ACC112 (cell line): ENCODE measurements around the gene SMARCB1.

Source experiments
- H2AFZ ChIP-seq: fragments of 200-600 bp; sonication (generic); one replicate; pipeline ENCODE4 v1.6.0; 2017; ENCODE audit warnings: antibody characterized with exemption, low read length; ENCODE audit not compliant: unreplicated experiment
- H3K27ac ChIP-seq: fragments of 200-600 bp; sonication (generic); 2 replicates; pipeline ENCODE4 v1.5.1; 2014; ENCODE audit warnings: low read depth, mild to moderate bottlenecking, antibody characterized with exemption, low read length, moderate library complexity
- H3K27me3 ChIP-seq: fragments of 200-600 bp; sonication (generic); 2 replicates; pipeline ENCODE4 v1.6.1; 2014; ENCODE audit warnings: mild to moderate bottlenecking, antibody characterized with exemption, low read length, moderate library complexity, mixed read lengths; ENCODE audit not compliant: insufficient read depth
- H3K36me3 ChIP-seq: fragments of 200-600 bp; sonication (generic); 2 replicates; pipeline ENCODE4 v1.6.1; 2016; ENCODE audit warnings: mild to moderate bottlenecking, antibody characterized with exemption, low read length, moderate library complexity, mixed read lengths; ENCODE audit not compliant: insufficient read depth
- H3K4me1 ChIP-seq: fragments of 200-600 bp; sonication (generic); one replicate; pipeline ENCODE4 v1.6.1; 2016; ENCODE audit warnings: low read length, mixed read lengths; ENCODE audit not compliant: insufficient read depth, unreplicated experiment, control insufficient read depth
- H3K4me3 ChIP-seq: fragments of 200-600 bp; sonication (generic); 2 replicates; pipeline ENCODE4 v1.5.1; 2014; ENCODE audit warnings: mild to moderate bottlenecking, low read depth, low read length
- H3K79me2 ChIP-seq: fragments of 200-600 bp; sonication (generic); one replicate; pipeline ENCODE4 v1.6.0; 2016; ENCODE audit warnings: low read length; ENCODE audit not compliant: control insufficient read depth, unreplicated experiment, insufficient read depth

SMARCB1 gene

DNA sequence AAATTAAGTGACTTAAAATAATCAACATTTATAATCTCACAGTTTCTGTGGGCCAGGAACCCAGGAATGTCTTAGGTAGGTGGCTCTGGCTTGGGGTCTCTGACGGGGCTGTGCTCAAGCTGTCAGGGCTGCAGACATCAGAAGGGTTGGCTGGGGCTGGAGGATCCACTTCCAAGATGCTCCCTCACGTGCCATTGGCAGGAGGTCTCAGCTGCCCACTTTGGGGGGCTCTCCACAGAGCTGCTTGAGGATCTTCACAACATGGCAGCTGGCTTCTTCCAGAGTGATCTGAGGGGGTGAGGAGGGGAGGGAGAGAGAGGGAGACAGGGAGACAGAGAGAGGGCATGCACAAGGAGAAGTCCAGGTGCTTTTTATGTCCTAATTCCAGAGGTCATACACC, 89.0 kb downstream of the SMARCB1 start:
- Histone ChIP-seq H2AFZ (no peak overlapping the region), H3K4me1 (no peaks in the 10 kb centered on the region), H3K4me3 (no peak overlapping the region), H3K27ac (no peak overlapping the region), H3K36me3 (no peaks in the 10 kb centered on the region), H3K27me3 (no peaks in the 10 kb centered on the region), H3K79me2 (no peaks in the 10 kb centered on the region)

DNA sequence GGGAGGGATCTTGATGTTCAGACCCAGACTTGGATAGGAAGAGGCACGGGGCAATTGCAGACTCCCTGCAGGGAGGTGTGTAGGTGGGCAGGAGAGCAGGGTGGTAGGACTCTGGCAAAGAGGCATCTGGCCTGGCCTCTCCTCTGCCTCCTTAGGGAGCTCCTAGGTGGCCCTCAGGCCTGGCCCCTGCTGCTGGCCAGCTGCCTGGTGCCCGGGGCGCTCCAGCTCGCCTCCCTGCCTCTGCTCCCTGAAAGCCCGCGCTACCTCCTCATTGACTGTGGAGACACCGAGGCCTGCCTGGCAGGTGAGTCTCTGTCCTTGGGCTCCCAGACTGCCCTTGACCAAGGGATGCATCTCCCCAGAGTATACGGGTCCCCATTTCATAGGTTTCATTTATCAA, 90.8 kb downstream of the SMARCB1 start:
- Histone ChIP-seq H3K79me2 (no peaks in the 10 kb centered on the region), H3K27ac (no peak overlapping the region), H3K36me3 (no peaks in the 10 kb centered on the region), H3K4me1 (no peaks in the 10 kb centered on the region), H3K4me3 (no peak overlapping the region), H3K27me3 (no peaks in the 10 kb centered on the region), H2AFZ (no peak overlapping the region)

- no peaks in the 10 kb centered on the region for H3K27me3 ChIP-seq
- no peak overlapping the region for H2AFZ ChIP-seq
- no peaks in the 10 kb centered on the region for H3K79me2 ChIP-seq
- no peaks in the 10 kb centered on the region for H3K36me3 ChIP-seq
- H3K4me1 ChIP-seq = no peaks in the 10 kb centered on the region
- H3K27ac ChIP-seq = no peak overlapping the region
- no peak overlapping the region for H3K4me3 ChIP-seq
Measured at GRCh38 chr22:23878219-23878618, 91.5 kb downstream of the SMARCB1 start.

GRCh38 chr22:23882370-23882769, 95.6 kb downstream of the SMARCB1 start:
- Histone ChIP-seq H3K4me3 (no peak overlapping the region), H2AFZ (no peak overlapping the region)

GRCh38 chr22:23883658-23884057, 96.9 kb downstream of the SMARCB1 start:
- no peak overlapping the region for H3K4me3 ChIP-seq
- H3K4me1 ChIP-seq = peaks cover 3% of the 10 kb centered on the region
- no peaks in the 10 kb centered on the region for H3K36me3 ChIP-seq
- H2AFZ ChIP-seq = no peak overlapping the region
- H3K27me3 ChIP-seq = no peaks in the 10 kb centered on the region
- no peaks in the 10 kb centered on the region for H3K79me2 ChIP-seq
- H3K27ac ChIP-seq = no peak overlapping the region

More at GRCh38 chr22:23882370-23882769, 95.6 kb downstream of the SMARCB1 start:
- Histone ChIP-seq H3K79me2 (no peaks in the 10 kb centered on the region), H3K4me1 (no peaks in the 10 kb centered on the region), H3K27me3 (no peaks in the 10 kb centered on the region), H3K27ac (no peak overlapping the region), H3K36me3 (no peaks in the 10 kb centered on the region)

DNA sequence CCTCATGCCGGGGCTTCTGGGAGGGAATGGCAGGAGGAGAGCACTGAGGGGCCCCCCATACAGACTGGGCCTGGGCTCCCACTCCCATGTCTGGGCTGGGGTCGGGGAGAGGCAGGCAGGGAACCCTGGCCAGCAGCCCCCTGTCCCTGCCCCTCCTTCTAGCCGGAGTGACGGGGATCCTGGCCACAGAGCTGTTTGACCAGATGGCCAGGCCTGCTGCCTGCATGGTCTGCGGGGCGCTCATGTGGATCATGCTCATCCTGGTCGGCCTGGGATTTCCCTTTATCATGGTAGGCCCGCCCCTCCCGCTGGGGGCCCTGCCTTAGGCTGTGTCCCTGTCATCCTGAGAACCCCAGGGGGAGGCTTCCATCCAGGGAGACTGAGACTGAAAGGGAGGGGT, 97.4 kb downstream of the SMARCB1 start:
- Histone ChIP-seq H3K4me1 (peaks cover 6% of the 10 kb centered on the region), H2AFZ (no peak overlapping the region), H3K36me3 (no peaks in the 10 kb centered on the region), H3K27me3 (no peaks in the 10 kb centered on the region), H3K27ac (no peak overlapping the region), H3K79me2 (no peaks in the 10 kb centered on the region), H3K4me3 (no peak overlapping the region)
